Endodermal cell (in vitro differentiated cells): ENCODE data around the gene CDK10. TPM values are rescaled to one million over a fixed set of nuclear protein-coding genes. Genes with fewer than 3 reads are reported as not detected.

Experiments used
- DNase-seq: peaks from one replicate; pipeline ENCODE4 v3.0.0-alpha.2; 2017
- H3K27ac ChIP-seq: 2 replicates; pipeline ENCODE4 v1.5.1; 2013; ENCODE audit warnings: mild to moderate bottlenecking, low read depth, low read length, moderate library complexity
- H3K27me3 ChIP-seq: 2 replicates; pipeline ENCODE4 v1.6.1; 2013; ENCODE audit warnings: mild to moderate bottlenecking, low read length, moderate library complexity; ENCODE audit not compliant: insufficient read depth, control insufficient read depth, poor library complexity, severe bottlenecking
- H3K36me3 ChIP-seq: 2 replicates; pipeline ENCODE4 v1.7.0; 2013; ENCODE audit warnings: mild to moderate bottlenecking, low read length, moderate library complexity; ENCODE audit not compliant: control insufficient read depth, insufficient read depth
- H3K4me1 ChIP-seq: one replicate; pipeline ENCODE4 v1.7.0; 2013; ENCODE audit warnings: low read length; ENCODE audit not compliant: control insufficient read depth, insufficient read depth
- H3K4me3 ChIP-seq: 2 replicates; pipeline ENCODE4 v1.5.1; 2013; ENCODE audit warnings: mild to moderate bottlenecking, low read length, moderate library complexity
- H3K9ac ChIP-seq: 2 replicates; pipeline ENCODE4 v1.6.1; 2013; ENCODE audit warnings: mild to moderate bottlenecking, low read length, moderate library complexity; ENCODE audit not compliant: poor library complexity, severe bottlenecking; ENCODE audit errors: extremely low read depth
- H3K9me3 ChIP-seq: 2 replicates; pipeline ENCODE4 v1.6.1; 2013; ENCODE audit warnings: mild to moderate bottlenecking, low read length, moderate library complexity; ENCODE audit not compliant: control insufficient read depth
- H3K27ac Mint-ChIP-seq: 2 replicates; pipeline ENCODE4 v1.8.0; 2020; ENCODE audit warnings: mixed read lengths
- H3K27me3 Mint-ChIP-seq: 2 replicates; pipeline ENCODE4 v1.8.0; 2021; ENCODE audit warnings: mild to moderate bottlenecking, mixed read lengths; ENCODE audit not compliant: insufficient read depth
- H3K36me3 Mint-ChIP-seq: 2 replicates; pipeline ENCODE4 v1.8.0; 2020; ENCODE audit warnings: low read depth, mixed read lengths
- H3K4me1 Mint-ChIP-seq: 2 replicates; pipeline ENCODE4 v1.8.0; 2020; ENCODE audit warnings: mixed read lengths
- H3K4me3 Mint-ChIP-seq: 2 replicates; pipeline ENCODE4 v1.8.0; 2020; ENCODE audit warnings: mild to moderate bottlenecking, moderate library complexity, mixed read lengths
- H3K9me3 Mint-ChIP-seq: 2 replicates; pipeline ENCODE4 v1.8.0; 2020; ENCODE audit warnings: mild to moderate bottlenecking, mixed read lengths
- CTCF ChIP-seq: fragments of 200-600 bp; sonication (generic); conservative IDR thresholded peaks from 2 replicates; pipeline ENCODE4 v1.5.0; 2021; ENCODE audit warnings: antibody characterized with exemption, mild to moderate bottlenecking
- WGBS, 2 experiments: methylation state at CpG; one replicate each; pipeline versions ENCODE4 v1.1.5 to v1.1.7; 2013; ENCODE audit warnings: missing lambda C conversion rate in 2 of 2, mixed read lengths in 1 of 2; ENCODE audit not compliant: insufficient coverage in 1 of 2, insufficient read length in 1 of 2; 5-methylcytosine and 5-hydroxymethylcytosine counted together
- total RNA-seq, 2 donors: library from RNA; stranded (reverse); fragmentation: NEBNext Ultra II Directional in 1 of 2; extraction: Animal tissue kit (Norgen Biotek cat#: 25700) in 1 of 2; gene quantifications; 2 replicates in 1 of 2; 3 replicates in 1 of 2; pipeline ENCODE4 v1.2.1, GENCODE V29; 2021

The CDK10 gene
- total RNA-seq, 2 donors from 2014 or later, result 108 to 123 TPM

GRCh38 chr16:89655062-89655643, 31.3 kb upstream of the CDK10 start:
- no peak overlapping the region for H3K4me3 ChIP-seq
- H3K27ac Mint-ChIP-seq, result no peak overlapping the region
- DNase-seq, result no peak
- H3K4me3 Mint-ChIP-seq, result peak overlapping the region; percentile 81
- H3K36me3 ChIP-seq, result peaks cover 30% of the 10 kb centered on the region
- peaks cover 41% of the 10 kb centered on the region for H3K36me3 Mint-ChIP-seq
- 95 to 96% methylated on average over 9 to 10 of the region's 10 CpGs for WGBS, 2 experiments
- no peak overlapping the region for H3K27ac ChIP-seq
- no peak overlapping the region for H3K9ac ChIP-seq
- H3K27me3 ChIP-seq, result no peaks in the 10 kb centered on the region
- H3K4me1 Mint-ChIP-seq, result peaks cover 5% of the 10 kb centered on the region
- no peaks in the 10 kb centered on the region for H3K9me3 ChIP-seq
- no peak for TF ChIP-seq CTCF
- no peaks in the 10 kb centered on the region for H3K4me1 ChIP-seq
- no peaks in the 10 kb centered on the region for H3K27me3 Mint-ChIP-seq
- no peaks in the 10 kb centered on the region for H3K9me3 Mint-ChIP-seq

GRCh38 chr16:89656435-89657121, 29.9 kb upstream of the CDK10 start:
- no peaks in the 10 kb centered on the region for H3K27me3 ChIP-seq
- peak overlapping the region; percentile 82 for H3K9ac ChIP-seq
- Mint-ChIP-seq H3K36me3 (peaks cover 48% of the 10 kb centered on the region), H3K27me3 (no peaks in the 10 kb centered on the region), H3K9me3 (peaks cover 8% of the 10 kb centered on the region), H3K27ac (peak overlapping the region; percentile 74), H3K4me1 (peaks cover 5% of the 10 kb centered on the region), H3K4me3 (peak overlapping the region; percentile 81)
- H3K36me3 ChIP-seq, result peaks cover 36% of the 10 kb centered on the region
- H3K4me1 ChIP-seq, result no peaks in the 10 kb centered on the region
- peaks cover 9% of the 10 kb centered on the region for H3K9me3 ChIP-seq
- H3K4me3 ChIP-seq, result peak overlapping the region; percentile 90
- peak overlapping the region; percentile 7 for H3K27ac ChIP-seq
- TF ChIP-seq CTCF, result no peak
- 35 to 51% methylated on average over 17 to 32 of the region's 32 CpGs for WGBS, 2 experiments
- DNase-seq, result peak; percentile 34

GRCh38 chr16:89657442-89658220, 28.9 kb upstream of the CDK10 start, which contains the start of the genes CHMP1A and SPATA33:
CHMP1A (minus strand) TSS chr16:89657708; CDS start chr16:89657588, 120 bp downstream.
SPATA33 (plus strand) TSS chr16:89657836; CDS start chr16:89657912, 76 bp downstream.
- peaks cover 5% of the 10 kb centered on the region for H3K4me1 Mint-ChIP-seq
- Histone ChIP-seq H3K4me1 (no peaks in the 10 kb centered on the region), H3K27ac (peak within 1 kb of the TSS; percentile 49), H3K4me3 (peak within 1 kb of the TSS; percentile 90), H3K9me3 (peaks cover 9% of the 10 kb centered on the region), H3K9ac (peak within 1 kb of the TSS; percentile 82), H3K36me3 (peaks cover 41% of the 10 kb centered on the region), H3K27me3 (no peaks in the 10 kb centered on the region)
- no peak for TF ChIP-seq CTCF
- peak within 1 kb of the TSS; percentile 74 for H3K27ac Mint-ChIP-seq
- DNase-seq, result peak; percentile 96
- no peaks in the 10 kb centered on the region for H3K27me3 Mint-ChIP-seq
- H3K36me3 Mint-ChIP-seq, result peaks cover 57% of the 10 kb centered on the region
- peaks cover 16% of the 10 kb centered on the region for H3K9me3 Mint-ChIP-seq
- WGBS, 2 experiments, result 0% methylated on average over 64 to 99 of the region's 99 CpGs
- peak within 1 kb of the TSS; percentile 81 for H3K4me3 Mint-ChIP-seq
